Heart left ventricle (tissue), 13 donors: ENCODE results near the gene BCKDHB.

Experiments used
- POLR2A ChIP-seq, 2 donors: fragments of 450-650 bp; IDR thresholded peaks; one replicate each; pipeline ENCODE4 v1.6.1; 2017; ENCODE audit warnings: antibody characterized with exemption in 2 of 2, mild to moderate bottlenecking in 2 of 2, moderate library complexity in 2 of 2
- TF ChIP-seq, protein P1 (sequence below), 12 donors: fragments of 200-600 bp; sonication (generic) in 4 of 12; IDR thresholded peaks; one replicate each; pipeline versions ENCODE4 v1.5.0 to v1.8.0; 2018 to 2022; ENCODE audit warnings: antibody characterized with exemption in 12 of 12, mild to moderate bottlenecking in 5 of 12
- donor health status: ischemic (EF 13 %, LVEDD 7.1; RV severe dilation, severe dysfunction).
- donor health status: DM: no; HTN: yes; CAD: no.
- donor health status: DM: no; HTN: no; CAD: no.
- donor health status: ischemic (EF 25% LVEDD 6.9; RV normal size, moderate dysfunction).
- donor health status: ischemic (EF 25% LVEDD 5.7; RV mildly dilated, moderate dysfunction).
- donor health status: ischemic (EF 35%, LVEDD 5.7; RV mildly dilated, moderate dysfunction).
- donor health status: nonischemic (EF 11% LVEDD 7.7; RV severe dilation, severe dysfunction).
- donor health status: DM: yes; HTN: yes; CAD: no.
- donor health status: PGD.
- donor health status: ischemic (EF 29% LVEDD 5.4; RV normal size, mild dysfunction).
- donor health status: nonischemic (EF 23%, LVEDD 6.1; RV moderate dilation, normal function).

DNA sequence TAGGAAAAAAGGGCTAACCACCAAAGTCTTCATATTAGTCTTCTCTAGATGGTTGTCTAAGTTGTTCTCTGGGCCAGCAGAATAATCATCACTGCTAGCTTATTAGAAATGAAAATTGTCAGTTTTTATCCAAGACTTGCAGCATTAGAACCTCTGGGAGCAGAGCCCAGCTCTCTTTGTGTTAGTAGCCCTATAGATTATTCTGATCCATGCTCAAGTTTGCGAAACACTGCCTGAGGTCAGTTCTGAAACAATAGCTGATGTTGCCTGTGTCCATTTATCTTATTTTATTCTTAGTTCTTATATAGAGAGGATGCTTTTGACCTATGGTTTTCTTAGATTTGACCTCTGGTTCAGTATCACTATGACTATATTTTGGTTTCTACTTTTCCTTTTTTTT lies 66.9 kb downstream of the BCKDHB start:
- TF ChIP-seq, protein P1, sequence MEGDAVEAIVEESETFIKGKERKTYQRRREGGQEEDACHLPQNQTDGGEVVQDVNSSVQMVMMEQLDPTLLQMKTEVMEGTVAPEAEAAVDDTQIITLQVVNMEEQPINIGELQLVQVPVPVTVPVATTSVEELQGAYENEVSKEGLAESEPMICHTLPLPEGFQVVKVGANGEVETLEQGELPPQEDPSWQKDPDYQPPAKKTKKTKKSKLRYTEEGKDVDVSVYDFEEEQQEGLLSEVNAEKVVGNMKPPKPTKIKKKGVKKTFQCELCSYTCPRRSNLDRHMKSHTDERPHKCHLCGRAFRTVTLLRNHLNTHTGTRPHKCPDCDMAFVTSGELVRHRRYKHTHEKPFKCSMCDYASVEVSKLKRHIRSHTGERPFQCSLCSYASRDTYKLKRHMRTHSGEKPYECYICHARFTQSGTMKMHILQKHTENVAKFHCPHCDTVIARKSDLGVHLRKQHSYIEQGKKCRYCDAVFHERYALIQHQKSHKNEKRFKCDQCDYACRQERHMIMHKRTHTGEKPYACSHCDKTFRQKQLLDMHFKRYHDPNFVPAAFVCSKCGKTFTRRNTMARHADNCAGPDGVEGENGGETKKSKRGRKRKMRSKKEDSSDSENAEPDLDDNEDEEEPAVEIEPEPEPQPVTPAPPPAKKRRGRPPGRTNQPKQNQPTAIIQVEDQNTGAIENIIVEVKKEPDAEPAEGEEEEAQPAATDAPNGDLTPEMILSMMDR (IDR thresholded peaks at IDR 0.05): no peak
- no peak for TF ChIP-seq POLR2A (IDR thresholded peaks at IDR 0.05)
